HL-60/S4 treated with retinoic acid at 250 ng/mL for 4 days and 3 days (cell line): ENCODE measurements around the gene ETDA.
"Not testable (repeated sequence)": the region's sequence is repeated elsewhere in the genome, so short reads cannot be mapped to it uniquely, and the experiment has no call there.

Experiments used
- in situ Hi-C: fragments of 300-500 bp; cut with MboI; formaldehyde crosslinking; loops from 2 replicates; pipeline ENCODE4 v1.7.0; 2022; ENCODE audit warnings: low sequenced_read_pairs

ETDA gene

DNA sequence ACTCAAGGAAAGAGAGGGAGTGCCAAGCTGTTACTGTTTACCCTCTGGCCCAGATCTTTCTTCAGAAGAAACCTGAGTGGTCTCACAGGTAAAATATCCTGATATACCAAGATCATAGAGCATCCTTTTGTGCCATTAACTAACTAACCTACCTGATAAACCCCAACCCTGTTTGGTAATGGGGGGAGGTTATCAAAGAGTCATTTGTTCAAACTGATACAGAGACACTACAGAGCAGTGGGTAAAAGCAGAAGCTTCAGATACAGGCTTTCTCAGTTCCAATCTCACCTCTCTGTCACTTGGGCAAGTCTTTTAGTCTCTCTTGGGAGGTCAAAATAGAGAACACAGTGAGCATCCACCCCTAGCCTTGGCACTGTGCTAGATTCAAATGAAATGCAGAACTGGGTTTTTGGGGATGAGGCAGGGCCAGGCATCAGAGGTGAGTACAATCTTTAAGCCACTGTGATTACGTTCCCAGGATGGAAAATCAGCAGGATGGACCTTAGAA lies at the start of gene ETDA:
ETDA (plus strand) TSS at position 51 of the 508 bp plus-strand sequence. CDS start 1,216 bp downstream, outside the sequence.
- in situ Hi-C loops, result not testable (repeated sequence)

- in situ Hi-C loops, result not testable (repeated sequence)
Observed at GRCh38 chrX:135206427-135206826, 45.4 kb upstream of the ETDA start.

DNA sequence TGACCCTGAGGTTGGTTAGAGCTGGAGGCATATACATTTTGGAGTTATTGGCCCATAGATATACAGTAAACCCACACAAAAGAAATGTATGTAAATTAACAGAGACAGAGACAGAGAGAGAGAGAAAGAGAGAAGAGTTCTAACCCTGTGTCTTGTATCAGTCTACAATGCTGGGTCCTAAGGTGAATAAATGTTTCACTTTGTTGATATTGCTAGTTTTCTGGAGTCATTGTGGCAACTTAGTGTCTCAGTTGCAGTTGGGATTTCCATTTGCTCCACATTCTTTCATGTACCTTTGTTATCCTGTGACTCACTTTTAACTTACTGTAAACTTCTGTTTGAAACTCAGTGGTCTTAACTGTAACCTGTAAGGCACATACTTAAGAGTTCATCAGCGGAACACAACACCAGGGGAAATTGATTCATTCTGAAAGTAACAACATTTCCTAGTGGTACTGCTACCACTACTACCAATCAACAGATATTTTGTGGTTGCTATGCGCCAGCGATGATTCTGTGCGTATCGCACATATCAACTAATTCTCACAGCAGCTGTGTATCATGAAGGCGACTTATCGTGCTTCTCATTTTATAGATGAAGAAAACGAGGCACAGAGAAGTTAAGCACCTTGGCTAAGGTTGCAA lies 38.5 kb upstream of the ETDA start:
- in situ Hi-C loops, result no loop called here

- in situ Hi-C loops, result not testable (repeated sequence)
Observed at GRCh38 chrX:135245989-135246388, 5.9 kb upstream of the ETDA start.

GRCh38 chrX:135256087-135256684 lies 4.3 kb downstream of the ETDA start:
- in situ Hi-C loops, result not testable (repeated sequence)

DNA sequence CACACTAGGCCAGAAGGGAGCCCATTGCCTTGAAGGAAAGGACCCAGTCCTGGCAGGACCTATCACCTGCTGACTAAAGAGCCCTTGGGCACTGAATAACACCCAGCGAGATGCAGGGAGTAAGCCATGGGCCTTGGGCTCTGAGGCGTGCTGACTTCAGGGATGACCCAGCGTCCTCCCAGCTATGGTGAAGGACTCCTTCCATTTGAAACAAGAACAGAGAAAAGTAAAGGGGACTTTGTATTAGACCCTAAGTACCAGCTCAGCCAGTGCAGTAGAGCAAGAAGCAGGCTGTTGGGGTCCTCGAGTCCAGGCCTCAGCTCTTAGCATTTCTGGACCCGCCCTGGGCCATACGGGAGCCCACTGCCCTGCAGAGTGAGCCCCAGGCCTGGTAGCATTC lies 5.1 kb downstream of the ETDA start:
- in situ Hi-C loops, result no loop called here

- in situ Hi-C loops, result no loop called here
Observed at GRCh38 chrX:135257469-135257868, 5.6 kb downstream of the ETDA start.

GRCh38 chrX:135260976-135261375 lies 9.1 kb downstream of the ETDA start:
- in situ Hi-C loops, result not testable (repeated sequence)

- in situ Hi-C loops, result not testable (repeated sequence)
Observed at GRCh38 chrX:135263376-135263775, 11.5 kb downstream of the ETDA start.

DNA sequence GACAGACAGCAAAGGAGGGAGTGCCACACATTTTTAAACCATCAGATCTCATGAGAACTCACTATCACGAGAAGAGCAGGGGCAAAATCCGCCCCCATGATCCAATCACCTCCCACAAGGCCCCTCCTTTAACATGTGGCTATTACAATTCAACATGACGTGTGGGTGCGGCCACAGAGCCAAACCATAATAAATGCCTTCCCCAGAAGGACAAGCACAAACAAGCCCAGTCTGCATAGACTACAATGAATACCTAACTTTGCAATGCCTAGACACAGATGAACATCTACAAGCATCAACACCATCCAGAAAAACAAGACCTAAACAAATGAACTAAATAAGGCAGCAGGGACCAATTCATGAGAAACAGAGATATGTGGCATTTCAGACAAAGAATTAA lies 12.3 kb downstream of the ETDA start:
- in situ Hi-C loops, result no loop called here

- in situ Hi-C loops, result no loop called here
Observed at GRCh38 chrX:135273162-135273561, 21.3 kb downstream of the ETDA start.

- in situ Hi-C loops, result no loop called here
Observed at GRCh38 chrX:135275973-135276372, 24.1 kb downstream of the ETDA start.

GRCh38 chrX:135287266-135287823 lies 35.5 kb downstream of the ETDA start:
- in situ Hi-C loops, result no loop called here

GRCh38 chrX:135295238-135295943 lies 43.5 kb downstream of the ETDA start:
- in situ Hi-C loops, result no loop called here

DNA sequence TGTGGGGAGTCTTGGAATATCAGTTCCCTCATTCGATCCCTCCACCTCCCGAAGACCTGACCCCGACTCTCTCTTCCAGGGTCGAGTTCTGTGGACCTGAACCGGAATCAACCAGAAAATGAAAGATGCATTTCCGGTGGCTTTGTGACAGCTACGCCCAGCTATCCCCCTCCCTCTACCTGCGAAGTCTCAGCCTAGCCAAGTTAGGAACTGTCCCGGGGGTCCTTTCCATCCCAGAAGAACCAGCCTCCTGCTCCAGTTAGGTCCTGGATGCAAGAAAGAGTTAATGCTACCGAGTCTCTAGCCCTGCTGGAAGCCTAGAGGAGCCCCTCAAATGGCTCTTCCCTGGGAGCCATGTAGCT lies 44.1 kb downstream of the ETDA start:
- in situ Hi-C loops, result no loop called here

GRCh38 chrX:135302269-135302873 lies 50.5 kb downstream of the ETDA start:
- in situ Hi-C loops, result no loop called here
